ENCODE measurements around the gene KCNG2.

KCNG2 gene

DNA sequence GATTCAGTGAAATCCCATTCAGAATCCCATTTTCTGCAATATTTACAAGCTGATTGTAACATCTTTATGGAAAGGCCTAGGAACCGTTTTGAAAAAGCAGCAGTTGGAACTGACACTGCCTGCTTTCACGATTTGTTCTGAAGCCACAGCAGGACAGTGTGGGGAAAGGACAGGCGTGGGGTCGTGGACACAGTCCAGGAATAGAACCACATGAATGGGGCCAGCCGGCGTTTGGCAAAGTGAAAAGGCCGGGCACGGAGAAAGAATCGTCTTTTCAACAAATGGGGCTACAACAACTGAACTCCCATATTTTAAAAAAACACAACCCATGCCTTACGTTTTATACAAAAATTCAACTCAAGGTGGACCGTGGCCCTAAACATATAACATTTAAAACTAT lies 84.0 kb downstream of the KCNG2 start:
- DNase-seq (ENCODE audit: low read depth in 1 of 2, low spot score in 1 of 2): no peak

DNA sequence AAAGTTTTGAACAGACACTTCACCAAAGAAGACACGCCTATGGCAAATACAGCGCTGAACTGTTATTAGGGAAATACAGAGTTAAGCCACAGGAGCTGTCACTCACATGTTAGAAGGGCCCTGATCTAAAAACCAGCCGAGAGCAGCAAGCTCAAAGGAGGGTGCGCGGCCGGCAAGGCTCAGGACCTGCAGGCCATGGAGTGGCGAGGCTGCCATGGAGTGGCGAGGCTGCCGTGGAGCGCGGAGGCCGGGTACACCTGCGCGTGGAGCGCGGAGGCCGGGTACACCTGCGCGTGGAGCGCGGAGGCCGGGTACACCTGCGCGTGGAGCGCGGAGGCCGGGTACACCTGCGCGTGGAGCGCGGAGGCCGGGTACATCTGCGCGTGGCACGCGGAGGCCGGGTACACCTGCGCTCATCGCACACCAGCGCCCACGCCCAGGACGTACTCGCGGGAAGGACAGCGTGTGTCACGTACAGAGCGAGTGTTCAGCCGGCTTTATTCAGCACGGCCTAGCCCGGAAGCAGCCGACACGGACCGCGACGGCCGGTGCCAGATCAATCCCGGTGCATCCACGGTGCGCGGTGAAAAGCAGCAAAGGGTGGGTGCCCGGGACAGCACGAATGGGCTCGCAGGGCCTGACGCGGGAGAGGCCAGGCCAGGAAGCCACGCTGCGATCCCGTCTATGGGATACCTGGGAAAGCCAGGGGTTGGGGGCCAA lies 84.9 kb downstream of the KCNG2 start:
- DNase-seq (ENCODE audit: low read depth in 1 of 2, low spot score in 1 of 2): no peak

DNA sequence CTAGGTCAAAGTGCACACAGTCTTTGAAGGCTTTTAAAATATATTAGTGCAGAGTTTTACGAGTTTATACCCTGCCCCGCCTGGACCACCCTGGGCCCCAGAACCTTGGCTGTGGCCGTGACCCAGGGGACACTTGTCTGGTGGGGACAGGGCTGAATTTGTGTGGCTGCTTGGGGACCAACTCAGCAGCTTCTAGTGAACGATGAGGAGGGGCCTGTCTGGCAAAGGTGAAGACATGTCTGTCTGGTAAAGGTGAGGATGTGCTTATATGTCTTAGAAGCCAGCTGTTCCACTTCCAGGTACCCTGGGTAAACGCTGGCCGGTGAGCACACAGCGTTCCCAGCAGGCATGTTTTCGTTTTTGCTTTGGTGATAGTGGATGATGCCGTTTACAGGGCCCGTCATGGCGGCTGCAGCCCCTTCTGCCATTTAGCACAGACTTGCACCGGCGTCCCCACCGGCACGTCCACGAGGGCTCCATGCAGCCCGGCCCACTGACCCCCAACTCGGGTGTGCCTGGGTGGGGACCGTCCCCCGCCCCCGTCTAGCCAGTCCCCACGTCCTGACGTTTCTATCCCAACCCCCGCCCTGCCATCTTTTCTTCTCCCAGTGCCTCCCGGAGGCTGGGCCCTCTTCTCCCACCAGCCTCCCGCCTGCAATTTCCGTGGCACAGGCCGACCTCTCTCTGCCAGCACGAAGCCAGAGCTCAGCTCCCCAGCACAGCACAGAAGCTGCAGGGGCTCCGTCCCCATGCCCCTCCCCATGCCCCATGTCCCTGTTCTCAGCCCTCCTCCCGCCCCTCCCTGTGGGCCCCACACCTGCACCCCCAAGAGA lies 85.9 kb downstream of the KCNG2 start:
- DNase-seq (ENCODE audit: low read depth in 1 of 2, low spot score in 1 of 2): no peak

DNA sequence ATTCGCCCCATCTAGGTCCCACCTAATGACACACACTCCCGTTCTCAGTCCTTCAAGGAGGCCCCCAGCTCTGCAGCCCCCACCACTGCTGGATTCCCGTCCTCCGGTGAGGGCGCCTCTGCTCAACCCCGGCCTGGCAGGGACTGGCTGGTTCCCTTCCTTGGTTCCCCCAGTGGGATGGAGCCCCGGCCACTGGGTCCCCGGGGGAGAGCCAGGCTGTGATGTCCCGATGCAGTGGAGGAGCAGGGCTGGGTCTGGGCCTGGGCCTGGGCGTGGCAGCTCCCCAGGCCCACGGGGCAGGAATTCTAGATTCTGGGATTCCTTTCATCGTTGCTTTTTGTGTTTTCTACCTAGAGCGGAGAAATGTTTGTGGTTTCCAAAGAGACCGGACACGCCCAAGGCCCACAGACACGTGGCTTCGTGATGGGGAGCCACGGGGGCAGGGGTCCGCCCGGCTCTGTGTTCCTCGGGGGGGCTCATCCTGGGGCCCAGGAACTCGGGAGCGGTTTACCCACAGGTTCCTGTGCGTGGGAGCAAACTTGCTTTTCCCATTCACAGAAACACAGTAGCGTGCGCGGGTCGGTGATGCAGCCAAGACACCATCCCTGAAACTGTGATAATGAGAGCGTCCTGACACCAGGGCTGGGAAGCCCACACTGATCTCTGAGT lies 86.7 kb downstream of the KCNG2 start:
- DNase-seq (ENCODE audit: low read depth in 1 of 2, low spot score in 1 of 2): no peak

DNA sequence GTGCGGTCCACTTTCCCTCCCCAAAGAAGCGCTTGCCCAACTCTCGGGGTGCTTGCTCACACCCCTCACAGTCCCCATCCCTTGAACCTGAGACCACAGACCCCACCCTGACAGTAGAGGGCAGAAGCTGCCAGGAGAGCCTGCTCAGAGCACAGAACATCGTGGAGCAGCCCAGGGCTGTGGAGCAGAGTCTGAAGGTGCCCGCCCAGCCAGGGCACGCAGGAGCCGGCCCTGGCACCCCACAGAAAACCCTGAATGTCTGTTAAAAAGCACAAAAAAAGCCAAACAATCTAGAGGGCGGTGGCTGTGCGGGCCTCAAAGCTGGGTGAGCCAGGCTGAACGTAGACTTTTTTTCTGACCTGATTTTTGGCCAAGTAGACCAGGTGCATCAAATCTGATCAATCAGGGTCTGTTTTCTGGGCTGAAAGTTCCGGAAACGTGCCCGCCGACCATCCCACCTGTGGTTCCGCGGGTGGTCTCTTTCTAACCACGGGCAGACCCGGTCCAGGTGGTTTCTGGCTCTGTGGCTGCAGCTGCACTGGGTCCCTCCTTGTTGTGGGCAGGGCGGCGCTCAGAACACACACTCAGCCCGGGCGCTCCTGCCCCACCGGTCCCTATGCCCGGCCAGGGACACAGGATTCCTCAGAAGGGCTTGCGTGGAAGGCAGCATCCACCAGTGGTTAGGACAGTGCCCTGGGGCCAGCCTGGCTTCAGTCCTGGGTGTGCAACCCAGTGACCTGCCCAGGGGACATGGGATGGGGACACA lies 87.4 kb downstream of the KCNG2 start:
- no peak for DNase-seq (ENCODE audit: low read depth in 1 of 2, low spot score in 1 of 2)

DNA sequence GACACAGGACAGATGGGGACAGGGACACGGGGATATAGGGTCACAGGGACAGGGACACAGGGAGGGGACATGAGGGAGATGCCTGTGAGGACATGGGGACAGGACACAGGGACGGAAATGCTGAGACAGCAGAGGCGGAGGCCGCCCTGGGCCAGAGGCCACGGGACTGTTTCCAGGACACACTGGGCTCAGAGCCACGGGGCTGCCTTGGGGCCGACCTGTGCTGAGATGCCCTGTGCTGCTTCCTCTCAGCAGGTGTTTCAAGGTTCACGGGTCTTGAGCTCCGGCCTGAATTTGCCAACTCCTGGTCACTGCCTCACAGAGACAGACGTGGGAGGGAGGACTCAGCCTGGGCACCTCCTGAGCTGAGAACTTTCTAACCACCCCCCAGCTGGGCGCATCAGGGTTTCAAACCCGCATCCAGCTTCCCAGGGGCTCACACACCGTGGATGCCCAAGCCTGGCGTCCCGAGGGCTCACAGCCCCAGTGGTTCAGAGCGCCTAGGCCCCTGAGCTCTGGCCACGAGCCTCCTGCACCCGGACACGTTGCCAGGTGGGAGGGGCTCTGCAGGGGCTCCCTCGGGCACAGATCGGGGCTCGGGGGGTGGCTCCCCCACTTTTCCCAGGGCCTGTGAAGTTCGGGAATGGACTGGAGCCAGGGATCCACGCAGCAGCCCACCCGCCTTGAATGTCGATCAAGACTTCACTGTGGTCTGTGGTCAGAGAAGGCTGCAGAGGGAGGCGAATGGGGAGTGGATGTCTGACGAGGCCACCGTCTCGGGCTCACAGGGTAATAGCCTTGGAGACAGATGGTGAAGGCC lies 89.7 kb downstream of the KCNG2 start:
- DNase-seq (ENCODE audit: low read depth in 1 of 2, low spot score in 1 of 2): no peak

DNA sequence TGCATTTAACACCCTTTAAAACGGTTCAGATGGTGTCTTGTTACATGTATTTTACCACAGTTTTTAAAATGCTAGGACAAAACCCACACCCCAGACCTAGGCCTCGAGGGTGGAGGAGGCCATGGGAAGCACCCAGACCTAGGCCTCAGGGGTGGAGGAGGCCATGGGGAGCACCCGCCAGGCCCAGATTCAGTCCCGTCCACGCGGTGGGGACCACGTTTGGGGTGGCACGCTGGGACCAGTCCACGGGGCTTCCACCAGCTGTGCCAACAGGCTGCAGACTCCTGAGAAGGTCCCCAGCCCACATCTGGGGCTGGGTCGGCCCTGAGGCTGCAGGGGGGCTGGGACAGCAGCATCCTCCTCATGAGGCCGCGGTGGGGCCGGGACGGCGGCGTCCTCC lies 90.3 kb downstream of the KCNG2 start:
- no peak for DNase-seq (ENCODE audit: low read depth in 1 of 2, low spot score in 1 of 2)

DNA sequence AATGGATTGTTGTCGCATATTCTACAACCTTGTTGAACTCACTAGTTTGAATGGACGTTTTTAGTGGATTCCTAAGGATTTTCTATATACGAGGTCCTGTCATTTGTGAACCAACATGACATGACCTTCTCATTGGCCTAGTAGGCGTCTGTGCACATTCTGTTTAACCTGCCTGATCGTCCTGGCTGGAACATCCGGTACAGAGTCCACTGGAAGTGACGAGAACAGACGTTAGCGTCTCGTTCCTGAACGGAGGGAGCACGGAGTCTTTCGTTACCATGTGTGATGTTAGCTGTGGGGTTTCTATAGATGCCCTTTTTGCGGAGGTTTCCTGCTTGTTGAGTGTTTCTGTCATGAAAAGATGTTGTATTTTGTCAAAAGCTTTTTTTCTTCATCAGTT lies 91.8 kb downstream of the KCNG2 start:
- DNase-seq (ENCODE audit: low read depth in 1 of 2, low spot score in 1 of 2): no peak

DNA sequence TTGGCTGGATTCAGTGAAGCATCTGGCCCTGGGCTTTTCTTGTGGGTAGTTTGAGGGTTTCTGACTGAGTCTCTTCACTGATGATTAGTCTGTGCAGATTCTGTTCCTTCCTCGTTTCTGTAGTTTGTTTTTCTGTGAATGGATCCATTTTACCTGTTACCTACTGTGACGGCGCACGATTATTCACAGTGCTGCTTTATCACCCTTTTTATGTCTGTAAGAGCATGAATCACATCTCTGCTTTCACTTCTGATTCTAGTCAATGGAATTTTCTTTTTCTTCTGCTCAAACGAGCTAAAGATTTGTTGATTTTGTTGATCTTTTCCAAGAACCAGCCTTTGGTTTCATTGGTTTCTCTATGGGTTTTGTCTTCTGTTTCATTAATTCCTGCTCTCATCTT lies 92.9 kb downstream of the KCNG2 start:
- DNase-seq (ENCODE audit: low read depth in 1 of 2, low spot score in 1 of 2): no peak

DNA sequence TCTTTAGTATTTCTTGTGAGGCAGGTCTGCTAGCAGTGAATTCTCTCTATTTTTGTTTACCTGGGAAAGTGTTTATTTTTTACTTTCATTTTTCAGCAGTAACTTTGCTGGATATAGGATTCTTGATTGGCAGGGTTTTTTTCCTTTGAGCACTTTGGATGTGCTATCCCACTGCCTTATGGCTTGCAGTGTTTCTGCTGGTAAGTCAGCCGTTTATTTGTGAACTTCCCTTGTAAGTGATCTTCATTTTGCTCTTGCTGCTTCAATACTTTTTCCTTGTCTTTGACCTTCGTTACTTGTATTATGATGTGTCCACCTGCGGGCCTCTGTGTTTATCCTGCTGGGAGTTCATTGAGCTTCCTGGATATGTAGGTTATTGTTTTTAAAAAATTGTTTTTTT lies 99.0 kb downstream of the KCNG2 start:
- DNase-seq (ENCODE audit: low read depth in 1 of 2, low spot score in 1 of 2): no peak

DNA sequence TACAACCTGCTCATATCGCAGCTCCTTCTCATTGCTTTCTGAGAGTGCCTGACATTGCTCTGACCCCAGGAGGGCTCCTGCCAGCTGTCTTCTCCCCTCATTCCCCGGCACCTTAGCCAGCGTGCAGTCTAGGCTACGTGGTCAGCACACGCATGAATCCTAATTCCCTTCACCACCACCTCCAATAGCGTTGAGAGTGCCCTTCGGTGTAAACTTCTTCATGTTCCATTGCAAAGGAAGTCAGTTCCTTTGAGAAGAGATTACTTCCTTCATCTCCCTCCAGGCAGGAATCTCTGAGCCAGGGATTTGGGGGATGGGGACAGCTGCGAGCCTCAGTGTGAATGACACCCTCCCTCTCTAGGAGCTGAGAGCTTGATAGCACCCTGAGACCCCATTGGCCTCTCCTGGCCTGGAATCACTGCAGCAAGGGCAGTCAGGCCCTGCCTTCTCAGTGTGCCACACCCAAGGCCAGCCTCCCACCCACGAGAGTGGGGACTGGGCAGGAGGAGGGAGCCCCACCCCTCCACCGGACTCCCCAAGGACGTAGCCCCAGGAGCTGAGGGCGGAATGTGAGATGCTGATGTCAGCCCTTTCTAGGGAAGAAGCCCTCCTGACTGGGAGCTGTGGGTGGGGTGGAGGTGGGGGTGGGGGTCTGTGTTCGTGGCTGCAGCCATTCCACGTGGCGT lies 100.3 kb downstream of the KCNG2 start:
- no peak for DNase-seq (ENCODE audit: low read depth in 1 of 2, low spot score in 1 of 2)

DNA sequence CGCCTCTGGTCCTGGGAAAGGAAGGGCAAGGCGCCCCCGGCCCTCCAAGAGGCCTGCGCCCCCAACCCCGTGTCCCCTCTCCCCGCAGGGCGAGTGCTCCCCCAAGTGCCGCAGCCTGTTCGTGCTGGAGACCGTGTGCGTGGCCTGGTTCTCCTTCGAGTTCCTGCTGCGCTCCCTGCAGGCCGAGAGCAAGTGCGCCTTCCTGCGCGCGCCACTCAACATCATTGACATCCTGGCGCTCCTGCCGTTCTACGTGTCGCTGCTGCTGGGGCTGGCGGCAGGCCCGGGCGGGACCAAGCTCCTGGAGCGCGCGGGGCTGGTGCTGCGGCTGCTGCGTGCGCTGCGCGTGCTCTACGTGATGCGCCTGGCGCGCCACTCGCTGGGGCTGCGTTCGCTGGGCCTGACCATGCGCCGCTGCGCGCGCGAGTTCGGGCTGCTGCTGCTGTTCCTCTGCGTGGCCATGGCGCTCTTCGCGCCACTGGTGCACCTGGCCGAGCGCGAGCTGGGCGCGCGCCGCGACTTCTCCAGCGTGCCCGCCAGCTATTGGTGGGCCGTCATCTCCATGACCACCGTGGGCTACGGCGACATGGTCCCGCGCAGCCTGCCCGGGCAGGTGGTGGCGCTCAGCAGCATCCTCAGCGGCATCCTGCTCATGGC lies 101.3 kb downstream of the KCNG2 start:
- DNase-seq (ENCODE audit: low read depth in 1 of 2, low spot score in 1 of 2): no peak

DNA sequence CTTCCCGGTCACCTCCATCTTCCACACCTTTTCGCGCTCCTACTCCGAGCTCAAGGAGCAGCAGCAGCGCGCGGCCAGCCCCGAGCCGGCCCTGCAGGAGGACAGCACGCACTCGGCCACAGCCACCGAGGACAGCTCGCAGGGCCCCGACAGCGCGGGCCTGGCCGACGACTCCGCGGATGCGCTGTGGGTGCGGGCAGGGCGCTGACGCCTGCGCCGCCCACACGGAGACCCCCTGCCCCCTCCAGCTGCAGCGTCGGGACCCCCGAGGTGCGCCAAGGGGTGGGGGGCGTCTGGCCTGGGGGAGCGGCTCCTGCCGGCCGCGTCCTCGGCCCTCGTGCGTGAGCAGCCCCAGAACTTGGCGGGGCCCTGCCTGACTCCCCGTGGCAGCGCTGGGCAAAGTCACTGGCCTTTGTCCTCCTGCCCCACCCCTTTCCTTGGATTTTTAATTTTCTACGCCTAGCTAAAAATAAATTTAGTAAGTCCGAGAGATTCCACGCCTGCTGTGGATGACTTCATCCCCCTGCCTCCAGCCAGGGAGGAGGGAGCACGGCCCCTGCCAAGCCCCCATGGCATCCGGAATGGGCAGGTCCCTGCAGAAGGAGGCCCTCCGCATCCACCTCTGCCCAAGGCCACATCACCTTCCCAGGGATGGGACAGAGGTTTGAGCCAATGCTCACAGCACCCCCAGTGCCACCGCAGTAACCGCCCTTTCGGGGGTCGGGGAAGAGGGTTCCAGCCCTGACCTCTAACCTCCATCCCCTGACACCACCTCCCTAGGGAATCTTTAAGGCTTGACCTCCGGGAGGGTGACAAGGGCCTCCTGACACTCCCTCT lies 102.1 kb downstream of the KCNG2 start:
- no peak for DNase-seq (ENCODE audit: low read depth in 1 of 2, low spot score in 1 of 2)

DNA sequence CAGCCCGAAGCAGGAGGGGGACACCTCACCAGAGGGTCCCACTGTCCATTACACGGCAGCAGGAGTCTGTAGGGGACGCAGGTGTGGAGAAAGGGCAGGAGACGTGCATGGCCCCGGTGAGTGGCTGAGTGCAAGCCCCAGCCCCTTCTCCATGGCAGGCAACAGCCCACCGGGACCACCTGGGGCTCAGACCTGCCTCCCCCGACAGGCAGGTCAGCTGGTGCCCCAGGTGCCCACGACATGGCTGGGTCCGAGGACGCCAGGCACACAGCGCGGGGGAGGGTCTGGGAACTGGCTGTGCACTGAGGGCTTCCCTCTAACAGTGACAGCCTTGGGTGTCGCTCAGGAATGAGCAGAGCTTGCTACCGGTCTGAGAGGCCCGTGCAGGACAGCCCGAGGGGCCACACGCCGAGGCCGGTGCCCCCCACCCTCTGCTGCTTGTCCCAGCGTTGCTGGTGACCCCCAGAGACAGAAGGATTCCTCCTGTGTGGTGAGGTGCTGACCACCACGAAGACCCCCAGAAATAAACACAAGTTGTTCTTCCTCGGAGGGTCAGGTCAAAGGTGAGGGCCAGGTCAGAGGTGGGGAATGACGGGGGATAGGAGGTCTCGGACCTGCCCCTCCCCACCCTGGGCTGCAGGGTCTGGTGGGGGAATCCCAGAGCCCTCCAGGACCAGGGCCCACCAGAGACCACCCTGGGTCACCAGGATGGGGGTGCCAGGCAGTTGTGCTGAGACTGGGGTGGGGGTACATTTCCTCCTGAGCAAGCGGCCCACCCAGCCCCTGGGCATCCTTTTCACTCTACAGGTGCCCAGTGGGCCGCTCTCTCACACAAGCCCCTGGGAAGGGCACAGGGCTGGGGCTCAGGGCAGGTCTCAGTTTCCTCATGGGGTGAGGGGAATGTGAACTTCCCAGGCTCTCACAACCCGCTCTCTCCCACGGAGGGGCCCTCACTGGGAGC lies 103.2 kb downstream of the KCNG2 start:
- DNase-seq (ENCODE audit: low read depth in 1 of 2, low spot score in 1 of 2): no peak

DNA sequence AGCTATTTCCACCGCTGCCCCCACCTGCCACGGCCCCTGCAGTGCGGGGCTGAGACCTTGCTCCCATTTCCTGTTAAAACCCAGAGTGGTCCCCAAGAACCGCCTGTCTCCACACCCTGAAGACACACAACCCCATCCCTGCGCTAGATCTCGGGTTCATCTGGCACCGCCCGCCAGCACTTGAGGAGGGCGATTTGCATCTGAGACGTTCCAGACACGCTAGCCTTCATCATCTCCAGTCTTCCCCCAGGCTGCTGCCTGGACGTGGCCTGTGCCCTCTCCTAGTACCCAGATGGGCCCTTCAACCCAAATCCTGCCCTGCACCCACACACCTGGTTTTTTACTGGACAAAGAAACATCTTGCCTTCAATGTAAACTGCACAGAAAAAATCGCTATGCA lies 103.9 kb downstream of the KCNG2 start:
- no peak for DNase-seq (ENCODE audit: low read depth in 1 of 2, low spot score in 1 of 2)

DNA sequence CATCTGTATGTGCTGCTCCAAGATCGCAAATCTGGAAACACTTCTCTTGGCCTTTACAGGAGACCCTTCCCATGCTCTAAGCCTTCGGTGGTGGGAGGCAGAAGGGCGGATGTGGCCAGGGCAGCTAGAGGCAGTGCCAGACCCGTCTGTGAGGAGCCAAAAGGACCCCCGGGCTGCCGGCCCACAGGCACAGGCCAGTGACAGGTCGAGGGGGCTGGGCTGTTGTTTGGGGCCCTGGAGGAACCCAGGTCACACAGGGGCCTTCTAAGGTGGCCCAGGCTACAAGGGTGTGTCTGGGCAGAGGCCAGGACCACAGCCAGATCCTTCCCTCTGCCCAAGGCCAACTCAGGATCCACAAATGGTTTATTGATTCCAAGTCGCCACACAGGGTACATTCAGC lies 104.3 kb downstream of the KCNG2 start:
- no peak for DNase-seq (ENCODE audit: low read depth in 1 of 2, low spot score in 1 of 2)

DNA sequence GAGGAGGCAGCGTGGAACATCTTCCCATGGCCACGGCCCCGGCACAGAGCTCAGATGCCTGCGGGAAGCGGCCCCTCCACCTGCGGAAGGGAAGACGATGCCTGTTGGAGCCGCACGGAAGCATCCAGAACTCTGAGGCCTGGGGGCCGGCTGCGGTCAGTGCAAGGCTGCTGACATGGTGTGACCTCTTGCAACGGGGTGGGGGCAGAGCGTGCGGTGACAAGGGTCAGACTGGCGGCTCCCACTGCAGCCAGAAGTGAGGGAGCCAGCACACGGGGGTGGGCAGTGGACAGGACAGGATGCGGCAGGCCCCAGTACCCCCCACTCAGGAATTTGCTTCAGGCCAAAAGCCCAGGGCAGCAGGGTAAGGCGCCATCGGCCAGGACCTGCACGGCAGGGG lies 104.9 kb downstream of the KCNG2 start:
- DNase-seq (ENCODE audit: low read depth in 1 of 2, low spot score in 1 of 2): no peak
